Measurements from ENCODE around the gene CNTN4. TPM values are rescaled to one million over a fixed set of nuclear protein-coding genes. Genes with fewer than 3 reads are reported as not detected.

Gene CNTN4
- total RNA-seq, 1 donor, result under 0.01 TPM

DNA sequence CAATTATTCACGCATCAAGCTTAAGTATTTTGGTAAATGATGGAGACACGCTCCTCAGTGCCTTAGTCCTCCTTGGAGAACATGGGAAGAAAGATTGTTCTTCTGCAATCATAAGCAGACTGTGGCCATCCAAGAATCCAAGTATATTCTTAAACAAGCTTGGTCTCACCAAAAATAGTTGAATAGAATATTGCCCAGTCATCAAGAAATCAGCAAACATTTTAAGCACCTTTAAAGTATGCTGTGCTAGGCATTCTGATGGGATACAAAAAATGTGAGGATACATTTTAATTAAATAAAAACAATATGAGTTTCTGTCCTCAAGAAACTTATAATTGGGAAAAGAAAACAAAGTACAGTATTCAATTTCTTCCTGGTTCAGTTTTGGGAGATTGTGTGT is 445.5 kb downstream of the CNTN4 start:
- Histone ChIP-seq H3K9me3 (ENCODE audit: low read depth, low read length) (peaks cover 8% of the 10 kb centered on the region), H3K79me2 (ENCODE audit: insufficient read depth, low read length) (no peaks in the 10 kb centered on the region), H3K27ac (ENCODE audit: low read depth, low read length) (no peak overlapping the region), H4K20me1 (ENCODE audit: insufficient read depth, low read length) (no peaks in the 10 kb centered on the region), H3K4me2 (ENCODE audit: insufficient read depth, low read length) (no peak overlapping the region), H3K4me3 (ENCODE audit: insufficient read depth, low read length) (no peak overlapping the region), H2AFZ (ENCODE audit: low read length) (no peak overlapping the region), H3K36me3 (ENCODE audit: insufficient read depth, low read length) (no peaks in the 10 kb centered on the region), H3K4me1 (ENCODE audit: insufficient read depth, low read length) (no peaks in the 10 kb centered on the region), H3K27me3 (ENCODE audit: insufficient read depth, low read length) (no peaks in the 10 kb centered on the region)
- TF ChIP-seq CTCF (IDR thresholded peaks at IDR 0.05; ENCODE audit: extremely low read depth, low read depth, low read length), result no peak
- no peak for DNase-seq (ENCODE audit: insufficient read length, low spot score, missing footprints)

DNA sequence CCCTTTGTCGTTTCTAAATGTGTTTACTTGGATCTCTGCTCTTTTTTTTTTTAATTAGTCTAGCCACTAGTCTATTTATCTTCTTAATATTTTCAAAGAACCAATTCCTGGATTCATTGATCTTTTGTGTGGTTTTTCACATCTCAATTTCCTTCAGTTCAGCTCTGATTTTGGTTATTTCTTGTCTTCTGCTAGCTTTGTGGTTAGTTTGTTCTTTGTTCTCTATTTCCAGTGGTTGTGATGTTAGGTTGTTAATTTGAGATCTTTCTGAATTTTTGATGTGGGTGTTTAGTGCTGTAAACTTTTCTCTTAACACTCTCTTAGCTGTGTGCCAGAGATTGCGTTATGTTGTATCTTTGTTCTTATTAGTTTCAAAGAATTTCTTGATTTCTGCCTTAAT is 446.1 kb downstream of the CNTN4 start:
- DNase-seq (ENCODE audit: insufficient read length, low spot score, missing footprints), result no peak
- Histone ChIP-seq H3K36me3 (ENCODE audit: insufficient read depth, low read length) (no peaks in the 10 kb centered on the region), H3K4me2 (ENCODE audit: insufficient read depth, low read length) (no peak overlapping the region), H3K4me1 (ENCODE audit: insufficient read depth, low read length) (no peaks in the 10 kb centered on the region), H2AFZ (ENCODE audit: low read length) (no peak overlapping the region), H3K79me2 (ENCODE audit: insufficient read depth, low read length) (no peaks in the 10 kb centered on the region), H3K4me3 (ENCODE audit: insufficient read depth, low read length) (no peak overlapping the region), H3K9me3 (ENCODE audit: low read depth, low read length) (peaks cover 8% of the 10 kb centered on the region), H4K20me1 (ENCODE audit: insufficient read depth, low read length) (no peaks in the 10 kb centered on the region), H3K27me3 (ENCODE audit: insufficient read depth, low read length) (no peaks in the 10 kb centered on the region), H3K27ac (ENCODE audit: low read depth, low read length) (no peak overlapping the region)
- TF ChIP-seq CTCF (IDR thresholded peaks at IDR 0.05; ENCODE audit: extremely low read depth, low read depth, low read length), result no peak

GRCh38 chr3:2547049-2547448 is 448.4 kb downstream of the CNTN4 start:
- Histone ChIP-seq H3K36me3 (ENCODE audit: insufficient read depth, low read length) (no peaks in the 10 kb centered on the region), H3K9me3 (ENCODE audit: low read depth, low read length) (peaks cover 5% of the 10 kb centered on the region), H2AFZ (ENCODE audit: low read length) (no peak overlapping the region), H3K27me3 (ENCODE audit: insufficient read depth, low read length) (no peaks in the 10 kb centered on the region), H3K4me1 (ENCODE audit: insufficient read depth, low read length) (no peaks in the 10 kb centered on the region), H3K4me2 (ENCODE audit: insufficient read depth, low read length) (no peak overlapping the region), H3K79me2 (ENCODE audit: insufficient read depth, low read length) (no peaks in the 10 kb centered on the region), H3K27ac (ENCODE audit: low read depth, low read length) (no peak overlapping the region), H4K20me1 (ENCODE audit: insufficient read depth, low read length) (no peaks in the 10 kb centered on the region), H3K4me3 (ENCODE audit: insufficient read depth, low read length) (no peak overlapping the region)
- TF ChIP-seq CTCF (IDR thresholded peaks at IDR 0.05; ENCODE audit: extremely low read depth, low read depth, low read length), result no peak
- DNase-seq (ENCODE audit: insufficient read length, low spot score, missing footprints), result no peak

- no peak for DNase-seq (ENCODE audit: insufficient read length, low spot score, missing footprints)
- no peak overlapping the region for H2AFZ ChIP-seq (ENCODE audit: low read length)
Measured at GRCh38 chr3:2554656-2555055, 456.0 kb downstream of the CNTN4 start.

More at GRCh38 chr3:2554656-2555055, 456.0 kb downstream of the CNTN4 start:
- H3K4me1 ChIP-seq (ENCODE audit: insufficient read depth, low read length), result no peaks in the 10 kb centered on the region
- H3K4me2 ChIP-seq (ENCODE audit: insufficient read depth, low read length), result no peak overlapping the region
- no peak overlapping the region for H3K4me3 ChIP-seq (ENCODE audit: insufficient read depth, low read length)
- H3K79me2 ChIP-seq (ENCODE audit: insufficient read depth, low read length), result no peaks in the 10 kb centered on the region
- no peak overlapping the region for H3K27ac ChIP-seq (ENCODE audit: low read depth, low read length)
- no peaks in the 10 kb centered on the region for H3K27me3 ChIP-seq (ENCODE audit: insufficient read depth, low read length)
- no peaks in the 10 kb centered on the region for H4K20me1 ChIP-seq (ENCODE audit: insufficient read depth, low read length)
- H3K36me3 ChIP-seq (ENCODE audit: insufficient read depth, low read length), result no peaks in the 10 kb centered on the region
- H3K9me3 ChIP-seq (ENCODE audit: low read depth, low read length), result no peaks in the 10 kb centered on the region
- TF ChIP-seq CTCF (IDR thresholded peaks at IDR 0.05; ENCODE audit: extremely low read depth, low read depth, low read length), result no peak

Measured in osteoblast (primary cell).